ENCODE measurements around the gene CEP85.

CEP85 gene

DNA sequence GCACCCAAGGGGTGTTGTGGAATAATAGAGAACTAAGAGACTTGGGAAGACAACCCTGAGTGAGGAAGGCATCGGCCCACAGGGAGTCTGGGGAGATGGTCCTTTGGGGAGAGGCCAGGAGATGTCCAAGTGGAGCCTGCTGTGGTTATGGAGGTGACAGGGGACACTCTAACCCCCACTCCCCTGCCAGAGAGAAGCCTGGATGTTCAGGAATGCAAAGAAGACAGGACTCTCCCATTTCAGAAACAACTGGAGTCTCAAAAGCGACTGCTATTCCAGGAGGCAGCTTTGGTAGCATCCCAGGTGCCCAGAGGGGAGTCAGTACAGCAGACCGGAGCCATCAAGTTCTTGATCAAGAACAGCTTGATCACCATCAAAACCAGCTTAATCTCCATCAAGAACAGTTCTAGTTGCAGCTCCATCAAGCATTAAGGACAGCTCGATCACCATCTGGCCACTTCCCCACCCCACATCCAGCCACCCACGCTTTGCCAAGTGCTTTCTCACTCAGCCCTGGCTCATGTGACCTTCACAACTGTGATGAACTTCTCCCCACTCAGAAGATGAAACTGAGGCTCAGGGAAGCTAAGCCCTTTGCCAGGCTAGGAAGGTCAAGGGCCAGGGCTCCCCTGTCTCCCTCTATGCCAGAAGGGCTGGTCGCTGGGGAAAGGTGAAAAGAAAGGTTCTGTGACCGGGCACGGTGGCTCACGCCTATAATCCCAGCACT, 84.5 kb downstream of the CEP85 start:
- peak; percentile 40 for DNase-seq

DNA sequence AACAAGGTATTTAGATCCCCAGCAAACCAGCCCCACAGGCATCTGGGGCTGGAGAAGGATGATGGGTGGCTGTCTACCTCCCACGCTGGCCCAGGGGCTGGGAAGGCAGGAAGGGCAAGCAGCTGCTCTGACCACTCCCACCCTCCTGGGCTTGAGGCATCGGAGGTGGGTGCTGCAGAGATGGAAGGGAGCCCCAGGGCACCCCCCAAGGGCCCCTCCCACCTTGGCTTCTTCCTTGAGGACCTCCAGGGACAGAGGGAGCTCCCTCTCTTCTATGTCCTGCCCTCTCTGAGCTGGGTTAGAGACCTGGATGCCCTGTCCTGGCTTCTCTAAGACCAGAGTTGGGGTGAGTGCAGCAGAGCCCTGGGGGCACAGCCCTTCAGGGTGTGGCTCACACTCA, 86.9 kb downstream of the CEP85 start:
- no peak for DNase-seq

DNA sequence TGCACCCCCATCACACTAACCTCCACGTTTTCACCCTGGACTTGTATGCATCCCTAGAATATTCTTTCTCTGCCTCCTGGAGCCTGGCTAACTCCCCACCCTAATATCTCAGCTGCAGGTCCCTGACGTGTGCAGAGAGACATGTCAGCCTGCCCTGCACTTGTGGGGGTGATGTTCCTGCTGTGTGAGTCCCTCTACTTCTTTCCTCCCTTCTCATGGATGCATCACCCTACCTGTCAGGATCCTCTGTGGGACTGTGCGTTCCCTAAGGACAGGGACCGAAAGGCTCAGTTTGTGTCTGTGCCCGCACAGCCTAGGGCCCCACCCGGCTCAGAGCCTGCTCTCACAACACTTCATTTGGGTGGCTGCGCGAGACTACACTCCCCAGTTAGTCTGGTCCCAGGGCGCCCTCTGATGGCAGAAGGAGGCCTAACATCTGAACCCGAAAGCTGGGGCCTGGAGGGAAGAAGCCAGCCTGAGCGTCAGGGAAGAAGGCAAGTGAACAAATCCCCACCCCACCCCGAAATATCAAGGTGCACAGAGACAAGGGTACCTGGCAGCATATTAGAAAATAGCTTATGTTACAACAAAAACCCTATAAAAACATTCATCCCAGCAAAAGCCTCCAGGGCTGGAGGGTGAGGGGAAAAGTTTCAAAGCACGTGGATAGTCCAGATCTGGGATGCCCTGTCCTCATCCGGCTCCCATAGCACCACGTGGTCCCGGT, 87.5 kb downstream of the CEP85 start:
- DNase-seq, result peak; percentile 88

DNA sequence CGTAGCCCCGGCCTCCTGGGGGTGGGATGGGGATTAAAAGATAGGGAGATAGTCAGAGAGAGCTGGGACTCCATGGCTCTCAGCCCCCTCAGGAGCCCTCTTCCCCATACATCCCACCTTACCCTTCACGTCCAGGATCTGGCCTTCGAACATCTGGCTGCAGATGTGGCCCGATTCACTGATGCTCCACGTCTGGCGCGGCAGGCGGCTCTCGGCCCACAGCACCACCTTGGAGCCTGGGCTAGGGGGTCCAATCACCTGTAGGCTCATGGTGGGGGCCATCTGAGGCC, 88.0 kb downstream of the CEP85 start:
- DNase-seq, result no peak

DNA sequence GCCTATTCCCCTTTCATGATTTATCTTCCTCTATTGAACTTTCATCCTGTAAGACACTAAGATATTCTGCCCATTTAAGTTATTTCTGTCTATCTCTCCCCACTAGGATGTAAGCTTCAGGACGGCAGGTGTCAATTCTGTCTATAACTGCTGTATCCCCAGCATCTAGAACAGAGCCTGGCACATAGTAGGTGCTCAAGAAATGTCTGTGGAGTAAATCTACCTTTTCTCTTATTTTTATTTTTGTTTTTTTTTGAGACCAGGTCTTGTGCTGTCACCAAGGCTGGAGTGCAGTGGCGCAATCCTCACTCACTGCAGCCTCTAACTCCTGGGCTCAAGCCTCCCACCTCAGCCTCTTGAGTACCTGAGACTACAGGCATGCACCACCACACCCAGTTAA, 89.4 kb downstream of the CEP85 start:
- no peak for DNase-seq

DNA sequence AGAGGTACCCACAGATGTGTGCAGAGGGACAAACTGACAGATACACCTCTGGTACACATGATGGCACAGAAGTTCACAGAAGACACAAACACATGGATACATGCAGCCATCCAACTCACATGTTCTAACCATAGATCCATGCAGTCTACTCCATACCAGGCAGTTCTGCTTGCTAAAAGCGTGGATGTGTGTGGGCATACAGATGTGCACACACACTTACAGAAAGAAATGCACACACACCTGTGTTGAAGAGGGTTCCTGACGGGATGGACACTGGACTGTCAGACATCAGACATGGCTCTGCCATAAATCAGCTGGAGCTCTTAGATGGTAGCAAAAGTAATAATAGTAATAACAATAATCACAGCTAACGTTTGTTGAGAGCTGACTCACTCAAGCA, 90.5 kb downstream of the CEP85 start:
- no peak for DNase-seq

DNA sequence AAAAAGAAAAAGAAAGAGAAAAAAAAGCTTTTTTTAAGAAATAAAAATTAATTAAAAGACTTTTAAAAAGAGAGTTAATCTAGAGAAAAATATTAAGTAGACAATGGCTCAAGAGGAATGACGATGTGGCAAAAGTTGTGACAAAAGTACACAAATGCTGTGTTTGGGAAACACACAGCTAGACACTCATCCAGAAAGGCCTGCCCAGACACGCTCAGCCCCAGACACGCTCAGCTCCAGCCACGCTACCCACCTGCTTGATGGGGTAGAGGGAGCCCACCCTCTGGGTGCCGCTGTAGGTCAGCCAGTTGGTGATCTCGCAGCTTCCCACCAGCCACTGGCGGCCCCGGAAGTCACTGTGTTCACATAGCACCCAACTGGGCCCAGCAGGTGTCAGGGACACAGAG, 94.0 kb downstream of the CEP85 start:
- no peak for DNase-seq
